Inflammatory macrophage treated with lipopolysaccharide for 4 hours (primary cell): ENCODE results near the gene GMDS.
A peak's percentile ranks its signal among the peaks of the same experiment; 100 is the strongest.

Experiments
- DNase-seq: peaks from one replicate; pipeline ENCODE4 v3.0.0-alpha.2; 2020

GMDS gene

GRCh38 chr6:1618311-1619097, 626.9 kb downstream of the GMDS start:
- no peak for DNase-seq

GRCh38 chr6:1617466-1618310, 627.7 kb downstream of the GMDS start:
- DNase-seq: no peak

DNA sequence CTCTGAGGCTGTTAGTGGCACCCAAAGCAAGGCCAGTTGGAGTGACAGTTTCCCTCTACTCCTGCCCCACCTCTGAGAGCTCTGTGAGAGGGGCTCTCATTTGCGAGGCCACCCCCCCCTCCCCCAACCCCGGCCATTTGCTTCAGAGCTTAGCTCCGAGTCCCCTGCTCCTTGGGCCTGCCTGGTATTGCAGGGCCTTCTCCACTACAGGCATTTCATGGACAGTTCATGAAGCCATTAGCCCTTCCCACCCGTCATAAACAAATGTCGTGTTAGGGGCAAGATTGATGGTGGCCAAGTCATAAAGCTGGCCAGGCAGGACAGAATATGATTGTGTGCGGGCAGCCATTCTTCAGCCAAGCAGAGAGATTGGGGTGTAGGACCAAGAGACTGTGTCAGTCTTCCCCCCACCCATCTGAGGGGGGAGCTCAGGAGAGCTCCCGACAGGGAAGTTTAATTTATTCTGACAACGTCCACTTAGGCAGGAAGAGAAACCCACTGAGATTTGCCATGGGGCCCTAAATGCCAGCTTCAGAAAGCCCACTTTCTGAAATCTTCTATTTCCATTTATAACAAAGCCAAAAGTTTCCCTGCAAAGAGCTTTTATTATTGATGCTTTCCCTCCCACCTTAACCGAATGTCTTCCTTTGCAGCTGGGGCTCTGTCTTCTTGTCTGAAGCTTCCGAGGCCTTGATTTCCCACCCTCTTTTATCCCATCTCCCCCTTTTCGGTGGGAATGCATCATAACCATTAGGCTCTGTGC, 628.5 kb downstream of the GMDS start:
- DNase-seq: no peak

DNA sequence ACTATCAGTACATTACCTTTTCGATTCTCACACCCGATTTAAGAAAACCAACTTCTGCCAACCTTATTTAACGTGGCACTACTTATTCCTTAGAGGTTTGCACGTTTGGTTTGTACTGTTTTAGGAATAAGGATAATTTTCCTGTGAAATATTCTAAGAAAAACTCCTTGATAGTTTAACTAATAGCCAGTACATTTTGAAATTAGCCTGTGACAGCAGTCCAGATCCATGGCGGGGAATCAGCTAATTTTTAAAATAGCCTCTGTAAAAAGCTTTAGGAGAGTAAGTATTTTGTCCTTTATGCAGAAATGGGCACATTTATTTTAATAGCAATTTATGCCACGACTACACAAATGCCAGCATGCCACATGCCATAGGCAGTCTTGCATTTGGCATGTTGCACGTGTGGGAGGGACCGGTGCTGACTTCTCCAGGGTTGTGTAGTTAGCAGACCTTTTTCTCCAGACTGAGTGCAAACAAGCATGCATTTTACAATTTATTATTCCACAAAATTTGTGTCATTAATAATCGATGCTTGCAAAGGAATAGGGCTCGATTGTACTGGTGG, 629.5 kb downstream of the GMDS start:
- DNase-seq: no peak

DNA sequence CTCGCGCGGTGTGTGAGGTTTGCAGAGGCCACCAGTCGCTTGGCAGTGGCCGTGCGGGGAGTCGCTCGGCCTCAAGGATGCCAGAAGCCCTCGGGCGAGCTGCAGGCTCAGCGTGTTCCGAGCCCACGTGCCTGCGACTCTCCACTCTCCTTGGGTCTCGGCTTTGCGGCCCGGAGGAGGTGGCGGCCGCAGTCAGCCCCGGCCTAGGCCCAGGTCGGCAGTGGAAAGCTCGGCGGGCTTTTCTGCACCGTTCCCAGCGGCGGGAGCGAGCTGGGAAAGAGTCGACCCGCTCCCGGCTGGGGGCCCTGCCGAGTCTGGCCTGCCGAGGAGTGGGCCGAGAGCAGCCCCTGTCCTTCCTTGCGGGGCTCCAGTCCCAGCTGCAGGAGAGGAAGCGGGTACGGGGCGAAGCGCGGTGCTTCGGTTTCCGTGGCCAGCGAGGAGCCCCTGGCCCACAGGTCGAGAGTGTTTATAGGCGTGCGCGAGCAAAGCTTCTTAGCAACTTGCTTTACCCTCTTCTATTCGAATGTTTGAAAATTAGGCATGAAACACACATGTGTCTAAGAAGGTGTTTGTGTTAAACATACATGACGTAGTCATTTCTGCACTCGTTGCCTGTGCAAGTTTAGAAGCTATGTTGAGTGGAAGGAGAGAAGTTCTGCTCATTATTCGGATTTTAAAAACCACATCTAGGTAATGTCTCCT, 630.1 kb downstream of the GMDS start:
- no peak for DNase-seq

- DNase-seq: peak; percentile 47
Observed at GRCh38 chr6:1614448-1615150, 630.8 kb downstream of the GMDS start.

DNA sequence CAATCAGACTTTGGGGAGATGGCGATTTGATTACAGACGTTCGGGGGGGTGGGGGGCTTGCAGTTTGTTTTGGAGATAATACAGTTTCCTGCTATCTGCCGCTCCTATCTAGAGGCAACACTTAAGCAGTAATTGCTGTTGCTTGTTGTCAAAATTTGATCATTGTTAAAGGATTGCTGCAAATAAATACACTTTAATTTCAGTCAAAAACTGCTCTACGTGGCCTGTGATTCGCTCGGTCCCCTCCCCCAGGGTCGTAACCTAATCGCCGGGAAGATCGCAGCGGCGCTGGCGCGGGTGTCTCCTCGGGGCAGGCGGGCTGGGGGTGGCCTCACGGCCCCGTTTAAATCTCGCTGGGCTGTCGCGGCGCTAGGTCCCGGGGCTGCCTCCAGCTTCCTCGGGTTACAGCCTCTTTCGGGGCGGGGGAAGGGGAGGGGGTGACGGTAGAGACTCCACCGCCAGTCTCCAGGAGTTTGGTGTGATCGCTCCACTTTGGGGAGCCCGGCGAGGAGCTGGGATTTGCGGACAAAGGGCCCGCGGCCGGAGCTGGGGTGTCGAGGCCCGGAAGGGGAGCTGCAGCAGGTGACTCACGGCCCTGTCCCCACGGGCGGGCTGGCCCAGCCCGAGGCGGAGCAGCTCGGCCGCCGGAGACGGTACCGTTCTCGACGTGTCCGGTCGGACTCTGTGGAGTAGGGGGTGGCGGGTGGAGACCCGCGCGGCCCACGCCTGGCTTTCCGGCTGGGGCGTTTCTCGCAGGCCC, 631.5 kb downstream of the GMDS start:
- DNase-seq: no peak

GRCh38 chr6:1613346-1613687, 632.1 kb downstream of the GMDS start:
- DNase-seq: no peak

GRCh38 chr6:1612974-1613306, 632.5 kb downstream of the GMDS start:
- DNase-seq: no peak

- DNase-seq: no peak
Observed at GRCh38 chr6:1612299-1612973, 633.0 kb downstream of the GMDS start.

DNA sequence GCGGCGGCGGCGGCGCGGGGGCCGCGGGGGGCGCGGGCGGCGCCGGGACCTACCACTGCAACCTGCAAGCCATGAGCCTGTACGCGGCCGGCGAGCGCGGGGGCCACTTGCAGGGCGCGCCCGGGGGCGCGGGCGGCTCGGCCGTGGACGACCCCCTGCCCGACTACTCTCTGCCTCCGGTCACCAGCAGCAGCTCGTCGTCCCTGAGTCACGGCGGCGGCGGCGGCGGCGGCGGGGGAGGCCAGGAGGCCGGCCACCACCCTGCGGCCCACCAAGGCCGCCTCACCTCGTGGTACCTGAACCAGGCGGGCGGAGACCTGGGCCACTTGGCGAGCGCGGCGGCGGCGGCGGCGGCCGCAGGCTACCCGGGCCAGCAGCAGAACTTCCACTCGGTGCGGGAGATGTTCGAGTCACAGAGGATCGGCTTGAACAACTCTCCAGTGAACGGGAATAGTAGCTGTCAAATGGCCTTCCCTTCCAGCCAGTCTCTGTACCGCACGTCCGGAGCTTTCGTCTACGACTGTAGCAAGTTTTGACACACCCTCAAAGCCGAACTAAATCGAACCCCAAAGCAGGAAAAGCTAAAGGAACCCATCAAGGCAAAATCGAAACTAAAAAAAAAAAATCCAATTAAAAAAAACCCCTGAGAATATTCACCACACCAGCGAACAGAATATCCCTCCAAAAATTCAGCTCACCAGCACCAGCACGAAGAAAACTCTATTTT, 633.7 kb downstream of the GMDS start:
- DNase-seq: no peak

- DNase-seq: no peak
Observed at GRCh38 chr6:1611322-1611571, 634.2 kb downstream of the GMDS start.

DNA sequence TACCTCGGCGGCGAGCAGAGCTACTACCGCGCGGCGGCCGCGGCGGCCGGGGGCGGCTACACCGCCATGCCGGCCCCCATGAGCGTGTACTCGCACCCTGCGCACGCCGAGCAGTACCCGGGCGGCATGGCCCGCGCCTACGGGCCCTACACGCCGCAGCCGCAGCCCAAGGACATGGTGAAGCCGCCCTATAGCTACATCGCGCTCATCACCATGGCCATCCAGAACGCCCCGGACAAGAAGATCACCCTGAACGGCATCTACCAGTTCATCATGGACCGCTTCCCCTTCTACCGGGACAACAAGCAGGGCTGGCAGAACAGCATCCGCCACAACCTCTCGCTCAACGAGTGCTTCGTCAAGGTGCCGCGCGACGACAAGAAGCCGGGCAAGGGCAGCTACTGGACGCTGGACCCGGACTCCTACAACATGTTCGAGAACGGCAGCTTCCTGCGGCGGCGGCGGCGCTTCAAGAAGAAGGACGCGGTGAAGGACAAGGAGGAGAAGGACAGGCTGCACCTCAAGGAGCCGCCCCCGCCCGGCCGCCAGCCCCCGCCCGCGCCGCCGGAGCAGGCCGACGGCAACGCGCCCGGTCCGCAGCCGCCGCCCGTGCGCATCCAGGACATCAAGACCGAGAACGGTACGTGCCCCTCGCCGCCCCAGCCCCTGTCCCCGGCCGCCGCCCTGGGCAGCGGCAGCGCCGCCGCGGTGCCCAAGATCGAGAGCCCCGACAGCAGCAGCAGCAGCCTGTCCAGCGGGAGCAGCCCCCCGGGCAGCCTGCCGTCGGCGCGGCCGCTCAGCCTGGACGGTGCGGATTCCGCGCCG, 634.7 kb downstream of the GMDS start:
- no peak for DNase-seq

DNA sequence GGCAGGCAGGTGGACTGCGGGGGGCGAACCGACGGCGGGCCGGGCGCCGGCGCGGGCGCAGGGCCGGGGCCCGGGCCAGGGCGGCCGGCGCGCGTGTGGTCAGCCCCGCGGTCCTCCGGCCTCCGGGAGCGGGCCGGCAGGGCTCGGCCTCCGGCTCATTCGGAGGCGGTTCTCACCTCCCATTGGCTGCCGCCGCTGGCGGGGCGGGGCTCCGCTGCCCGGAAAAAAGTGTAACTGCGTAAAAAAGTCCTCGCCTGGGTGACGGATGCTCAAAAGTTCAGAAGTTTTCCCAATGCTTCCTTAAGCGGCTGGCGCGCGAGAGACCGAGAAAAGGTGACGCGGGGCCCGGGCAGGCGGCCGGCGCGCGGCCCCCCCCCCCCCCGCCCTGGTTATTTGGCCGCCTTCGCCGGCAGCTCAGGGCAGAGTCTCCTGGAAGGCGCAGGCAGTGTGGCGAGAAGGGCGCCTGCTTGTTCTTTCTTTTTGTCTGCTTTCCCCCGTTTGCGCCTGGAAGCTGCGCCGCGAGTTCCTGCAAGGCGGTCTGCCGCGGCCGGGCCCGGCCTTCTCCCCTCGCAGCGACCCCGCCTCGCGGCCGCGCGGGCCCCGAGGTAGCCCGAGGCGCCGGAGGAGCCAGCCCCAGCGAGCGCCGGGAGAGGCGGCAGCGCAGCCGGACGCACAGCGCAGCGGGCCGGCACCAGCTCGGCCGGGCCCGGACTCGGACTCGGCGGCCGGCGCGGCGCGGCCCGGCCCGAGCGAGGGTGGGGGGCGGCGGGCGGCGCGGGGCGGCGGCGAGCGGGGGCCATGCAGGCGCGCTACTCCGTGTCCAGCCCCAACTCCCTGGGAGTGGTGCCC, 635.5 kb downstream of the GMDS start, which contains the start of gene FOXC1:
Gene FOXC1, plus strand, starts transcription at position 268 of the 849 bp plus-strand sequence. Its CDS starts 531 bp downstream, at position 799.
- peak; percentile 83 for DNase-seq

- no peak for DNase-seq
Observed at GRCh38 chr6:1609041-1609647, 636.3 kb downstream of the GMDS start.

- DNase-seq: no peak
Observed at GRCh38 chr6:1608222-1609040, 637.0 kb downstream of the GMDS start.
